IPS-18a (cell line): ENCODE data around the gene MUC21.
"Not testable (repeated sequence)": the region's sequence is repeated elsewhere in the genome, so short reads cannot be mapped to it uniquely, and the experiment has no call there.

Experiments
- H3K27ac ChIP-seq: one replicate; pipeline ENCODE4 v1.5.1; 2013; ENCODE audit warnings: low read length
- H3K27me3 ChIP-seq: one replicate; pipeline ENCODE4 v1.6.1; 2013; ENCODE audit warnings: mild to moderate bottlenecking, low read length; ENCODE audit not compliant: control insufficient read depth, insufficient read depth
- H3K36me3 ChIP-seq: one replicate; pipeline ENCODE4 v1.6.1; 2013; ENCODE audit warnings: low read depth, low read length; ENCODE audit not compliant: control insufficient read depth
- H3K4me1 ChIP-seq: one replicate; pipeline ENCODE4 v1.6.1; 2013; ENCODE audit warnings: low read depth, low read length; ENCODE audit not compliant: control insufficient read depth
- H3K4me3 ChIP-seq: one replicate; pipeline ENCODE4 v1.5.1; 2013; ENCODE audit warnings: low read length
- H3K9ac ChIP-seq: one replicate; pipeline ENCODE4 v1.6.1; 2013; ENCODE audit warnings: mild to moderate bottlenecking, low read length, moderate library complexity
- H3K9me3 ChIP-seq: one replicate; pipeline ENCODE4 v1.6.1; 2013; ENCODE audit warnings: low read depth, low read length; ENCODE audit not compliant: control insufficient read depth

Gene MUC21

GRCh38 chr6:30951907-30952469 is 31.5 kb upstream of the MUC21 start:
- no peak overlapping the region for H3K27ac ChIP-seq
- no peaks in the 10 kb centered on the region for H3K9me3 ChIP-seq
- H3K4me1 ChIP-seq = peaks cover 5% of the 10 kb centered on the region
- H3K4me3 ChIP-seq = no peak overlapping the region
- no peak overlapping the region for H3K9ac ChIP-seq
- no peaks in the 10 kb centered on the region for H3K36me3 ChIP-seq
- H3K27me3 ChIP-seq = peaks cover 27% of the 10 kb centered on the region

GRCh38 chr6:30954631-30955366 is 28.7 kb upstream of the MUC21 start:
- Histone ChIP-seq H3K9me3 (no peaks in the 10 kb centered on the region), H3K27me3 (peaks cover 29% of the 10 kb centered on the region), H3K36me3 (no peaks in the 10 kb centered on the region), H3K27ac (no peak overlapping the region), H3K9ac (no peak overlapping the region), H3K4me3 (peak overlapping the region; percentile 57), H3K4me1 (peaks cover 5% of the 10 kb centered on the region)

GRCh38 chr6:30955367-30956042 is 28.0 kb upstream of the MUC21 start:
- no peak overlapping the region for H3K27ac ChIP-seq
- peak overlapping the region; percentile 57 for H3K4me3 ChIP-seq
- peaks cover 5% of the 10 kb centered on the region for H3K4me1 ChIP-seq
- H3K9ac ChIP-seq = no peak overlapping the region
- no peaks in the 10 kb centered on the region for H3K9me3 ChIP-seq
- H3K27me3 ChIP-seq = peaks cover 29% of the 10 kb centered on the region
- H3K36me3 ChIP-seq = no peaks in the 10 kb centered on the region

- Histone ChIP-seq H3K4me1 (peaks cover 5% of the 10 kb centered on the region), H3K36me3 (no peaks in the 10 kb centered on the region), H3K9me3 (no peaks in the 10 kb centered on the region), H3K27me3 (peaks cover 29% of the 10 kb centered on the region), H3K9ac (no peak overlapping the region), H3K27ac (no peak overlapping the region), H3K4me3 (no peak overlapping the region)
These were observed 25.8 kb upstream of the MUC21 start for GRCh38 chr6:30957716-30958115.

GRCh38 chr6:30960907-30961673 is 22.4 kb upstream of the MUC21 start:
- H3K27ac ChIP-seq = no peak overlapping the region
- no peak overlapping the region for H3K9ac ChIP-seq
- H3K4me3 ChIP-seq = no peak overlapping the region
- no peaks in the 10 kb centered on the region for H3K9me3 ChIP-seq
- no peaks in the 10 kb centered on the region for H3K4me1 ChIP-seq
- H3K36me3 ChIP-seq = no peaks in the 10 kb centered on the region
- H3K27me3 ChIP-seq = peaks cover 11% of the 10 kb centered on the region

- Histone ChIP-seq H3K9ac (no peak overlapping the region), H3K27me3 (no peaks in the 10 kb centered on the region), H3K4me1 (no peaks in the 10 kb centered on the region), H3K4me3 (no peak overlapping the region), H3K36me3 (no peaks in the 10 kb centered on the region), H3K27ac (no peak overlapping the region), H3K9me3 (no peaks in the 10 kb centered on the region)
These were observed 20.8 kb upstream of the MUC21 start for GRCh38 chr6:30962716-30963115.

- no peaks in the 10 kb centered on the region for H3K36me3 ChIP-seq
- H3K9ac ChIP-seq = no peak overlapping the region
- no peaks in the 10 kb centered on the region for H3K4me1 ChIP-seq
- no peak overlapping the region for H3K27ac ChIP-seq
- H3K4me3 ChIP-seq = no peak overlapping the region
- H3K9me3 ChIP-seq = no peaks in the 10 kb centered on the region
- no peaks in the 10 kb centered on the region for H3K27me3 ChIP-seq
These were observed 19.9 kb upstream of the MUC21 start for GRCh38 chr6:30963641-30964040.

- H3K4me3 ChIP-seq = no peak overlapping the region
- H3K27ac ChIP-seq = no peak overlapping the region
- no peaks in the 10 kb centered on the region for H3K9me3 ChIP-seq
- no peaks in the 10 kb centered on the region for H3K36me3 ChIP-seq
- no peak overlapping the region for H3K9ac ChIP-seq
- H3K4me1 ChIP-seq = no peaks in the 10 kb centered on the region
- no peaks in the 10 kb centered on the region for H3K27me3 ChIP-seq
These were observed 19.4 kb upstream of the MUC21 start for GRCh38 chr6:30964075-30964474.

GRCh38 chr6:30965140-30965601 is 18.3 kb upstream of the MUC21 start:
- Histone ChIP-seq H3K9me3 (no peaks in the 10 kb centered on the region), H3K27ac (no peak overlapping the region), H3K36me3 (no peaks in the 10 kb centered on the region), H3K4me3 (no peak overlapping the region), H3K9ac (no peak overlapping the region), H3K27me3 (no peaks in the 10 kb centered on the region), H3K4me1 (no peaks in the 10 kb centered on the region)

GRCh38 chr6:30966154-30966553 is 17.4 kb upstream of the MUC21 start:
- Histone ChIP-seq H3K36me3 (no peaks in the 10 kb centered on the region), H3K9me3 (no peaks in the 10 kb centered on the region), H3K9ac (no peak overlapping the region), H3K4me1 (no peaks in the 10 kb centered on the region), H3K27me3 (no peaks in the 10 kb centered on the region), H3K27ac (no peak overlapping the region), H3K4me3 (no peak overlapping the region)

- not testable (repeated sequence) for H3K9me3 ChIP-seq, H3K36me3 ChIP-seq, H3K27ac ChIP-seq, H3K4me3 ChIP-seq, H3K9ac ChIP-seq, H3K27me3 ChIP-seq, H3K4me1 ChIP-seq
These were observed 14.3 kb upstream of the MUC21 start for GRCh38 chr6:30969171-30969570.
